A673 (cell line): ENCODE results near the gene MIF. TPM values are rescaled to one million over a fixed set of nuclear protein-coding genes. Genes with fewer than 3 reads are reported as not detected.
"Not testable (repeated sequence)": the region's sequence is repeated elsewhere in the genome, so short reads cannot be mapped to it uniquely, and the experiment has no call there.

Experiments used
- BruUV-seq: library from RNA; stranded (reverse); fragments of 400-500 nt; replicated peaks from 2 replicates; lab custom pipeline; 2021; lab: Mats Ljungman, UMichigan
- CTCF ChIA-PET: fragments of 300-600 bp; sonication (Branson Sonifier 250); formaldehyde crosslinking; loops from one replicate; lab custom pipeline; 2022; ENCODE audit warnings: antibody characterized with exemption; lab: Charles Lee
- POLR2A ChIA-PET: fragments of 300-600 bp; sonication (Branson Sonifier 250); formaldehyde crosslinking; loops from one replicate; lab custom pipeline; 2022; ENCODE audit warnings: antibody characterized with exemption; ENCODE audit not compliant: low non-redundant PET; lab: Charles Lee
- DNase-seq: peaks from one replicate; pipeline ENCODE4 v3.0.0-alpha.2; 2015; ENCODE audit warnings: low spot score
- H3K27ac ChIP-seq: fragments of 200-600 bp; sonication (generic); 2 replicates; pipeline ENCODE4 v1.5.1; 2016; ENCODE audit warnings: mixed run types, low read depth, mild to moderate bottlenecking, mixed read lengths, antibody characterized with exemption, low read length; ENCODE audit not compliant: poor library complexity, severe bottlenecking
- H3K27me3 ChIP-seq: fragments of 200-600 bp; sonication (generic); replicated peaks from 2 replicates; pipeline ENCODE4 v1.6.1; 2017; ENCODE audit warnings: mixed run types, low read depth, mild to moderate bottlenecking, mixed read lengths, antibody characterized with exemption, low read length; ENCODE audit not compliant: insufficient read depth, poor library complexity
- H3K36me3 ChIP-seq: fragments of 200-600 bp; sonication (generic); 2 replicates; pipeline ENCODE4 v1.6.1; 2016; ENCODE audit warnings: mixed run types, mild to moderate bottlenecking, mixed read lengths, antibody characterized with exemption, low read length; ENCODE audit not compliant: insufficient read depth, poor library complexity, severe bottlenecking
- H3K4me1 ChIP-seq: fragments of 200-600 bp; sonication (generic); 2 replicates; pipeline ENCODE4 v1.6.1; 2017; ENCODE audit warnings: mixed run types, mild to moderate bottlenecking, mixed read lengths, antibody characterized with exemption, low read length; ENCODE audit not compliant: insufficient read depth, poor library complexity, severe bottlenecking
- H3K4me3 ChIP-seq: fragments of 200-600 bp; sonication (generic); 2 replicates; pipeline ENCODE4 v1.5.1; 2016; ENCODE audit warnings: low read depth, mixed run types, mild to moderate bottlenecking, mixed read lengths, low read length; ENCODE audit not compliant: poor library complexity, severe bottlenecking
- H3K9me3 ChIP-seq: fragments of 200-600 bp; sonication (generic); 2 replicates; pipeline ENCODE4 v1.6.1; 2016; ENCODE audit warnings: mixed run types, low read depth, mild to moderate bottlenecking, mixed read lengths, antibody characterized with exemption, low read length; ENCODE audit not compliant: poor library complexity, severe bottlenecking
- CTCF ChIP-seq: fragments of 300-800, 200-600 bp; sonication (generic); conservative IDR thresholded peaks from 2 replicates; pipeline ENCODE4 v1.5.1; 2017; ENCODE audit warnings: low read depth, mild to moderate bottlenecking, antibody characterized with exemption, low read length, moderate library complexity, mixed read lengths
- EZH2 ChIP-seq: fragments of 200-600 bp; sonication (generic); IDR thresholded peaks from 2 replicates; pipeline ENCODE4 v1.6.1; 2017; ENCODE audit warnings: borderline replicate concordance, low read depth, mild to moderate bottlenecking, mixed read lengths, antibody characterized with exemption, low read length; ENCODE audit not compliant: poor library complexity, severe bottlenecking
- intact Hi-C: fragments of 100-400 bp; cut with micrococcal nuclease; formaldehyde crosslinking; loops from one replicate; pipeline ENCODE4 v1.10.0; 2022; ENCODE audit not compliant: unreplicated experiment
- total RNA-seq: library from RNA; stranded (reverse); gene quantifications from 2 replicates; pipeline ENCODE4 v1.2.3, GENCODE V29; 2021

MIF gene
- total RNA-seq, 1 experiment from 2014 or later: 802 TPM

GRCh38 chr22:23938328-23939016, 44.3 kb downstream of the MIF start:
- Histone ChIP-seq H3K9me3 (no peaks in the 10 kb centered on the region), H3K4me3 (no peak overlapping the region), H3K27ac (no peak overlapping the region), H3K27me3 (no peaks in the 10 kb centered on the region), H3K36me3 (no peaks in the 10 kb centered on the region), H3K4me1 (no peaks in the 10 kb centered on the region)
- no peak for DNase-seq
- TF ChIP-seq EZH2 (no peak), CTCF (no peak)
- BruUV-seq: no TSS peak
- POLR2A ChIA-PET: no interaction called here
- CTCF ChIA-PET: no interaction called here
- intact Hi-C loops: no loop called here

- H3K27me3 ChIP-seq: no peaks in the 10 kb centered on the region
- intact Hi-C loops: no loop called here
- BruUV-seq: no TSS peak
Measured at GRCh38 chr22:23939017-23939357, 44.8 kb downstream of the MIF start.

GRCh38 chr22:23940166-23940565, 46.0 kb downstream of the MIF start:
- H3K36me3 ChIP-seq, H3K27me3 ChIP-seq, H3K4me3 ChIP-seq, H3K4me1 ChIP-seq, POLR2A ChIA-PET, intact Hi-C loops, DNase-seq, H3K9me3 ChIP-seq, H3K27ac ChIP-seq, BruUV-seq, CTCF ChIA-PET: not testable (repeated sequence)

More at GRCh38 chr22:23939017-23939357, 44.8 kb downstream of the MIF start:
- H3K4me3 ChIP-seq: no peak overlapping the region
- ChIA-PET POLR2A (no interaction called here), CTCF (no interaction called here)
- no peaks in the 10 kb centered on the region for H3K9me3 ChIP-seq
- no peak for TF ChIP-seq EZH2
- TF ChIP-seq CTCF: no peak
- no peak for DNase-seq
- H3K4me1 ChIP-seq: no peaks in the 10 kb centered on the region
- no peak overlapping the region for H3K27ac ChIP-seq
- H3K36me3 ChIP-seq: no peaks in the 10 kb centered on the region

Other genes with a start within 250 kb of the MIF start
- not detected in 2 replicates for gene RGL4, start 203.4 kb upstream of the MIF start, total RNA-seq
- gene ZNF70, start 143.3 kb upstream of the MIF start, total RNA-seq: 9.6 and 9.7 TPM in 2 replicates
- 0.74 and 0.88 TPM in 2 replicates for gene VPREB3, start 140.0 kb upstream of the MIF start, total RNA-seq
- gene C22orf15, start 131.4 kb upstream of the MIF start, total RNA-seq: 2.0 and 2.2 TPM in 2 replicates
- 117 and 128 TPM in 2 replicates for gene CHCHD10, start 126.4 kb upstream of the MIF start, total RNA-seq
- 5.1 and 6.8 TPM in 2 replicates for gene MMP11, start 121.5 kb upstream of the MIF start, total RNA-seq
- gene SMARCB1, start 107.4 kb upstream of the MIF start, total RNA-seq: 172 and 176 TPM in 2 replicates
- gene DERL3, start 55.4 kb upstream of the MIF start, total RNA-seq: 1.5 and 2.0 TPM in 2 replicates
- gene SLC2A11, start 36.5 kb upstream of the MIF start, total RNA-seq: 4.9 and 6.2 TPM in 2 replicates
- 0.54 and 0.76 TPM in 2 replicates for gene GSTT2B, start 66.8 kb downstream of the MIF start, total RNA-seq
- not detected in 2 replicates for gene DDTL, start 72.5 kb downstream of the MIF start, total RNA-seq
- 102 and 108 TPM in 2 replicates for gene DDT, start 80.1 kb downstream of the MIF start, total RNA-seq
- not detected in 2 replicates for gene GSTT2, start 85.8 kb downstream of the MIF start, total RNA-seq
- gene GSTT4, start 111.1 kb downstream of the MIF start, total RNA-seq: not detected in 2 replicates
- gene CABIN1, start 116.9 kb downstream of the MIF start, total RNA-seq: 73.9 and 83.0 TPM in 2 replicates